Measurements from ENCODE around the gene DNAI1. TPM values are rescaled to one million over a fixed set of nuclear protein-coding genes. Genes with fewer than 3 reads are reported as not detected.

The DNAI1 gene
- polyA plus RNA-seq, 2 of the 4 experiments (the other 2 are of a cell fraction), result 0.27 to 0.40 TPM

DNA sequence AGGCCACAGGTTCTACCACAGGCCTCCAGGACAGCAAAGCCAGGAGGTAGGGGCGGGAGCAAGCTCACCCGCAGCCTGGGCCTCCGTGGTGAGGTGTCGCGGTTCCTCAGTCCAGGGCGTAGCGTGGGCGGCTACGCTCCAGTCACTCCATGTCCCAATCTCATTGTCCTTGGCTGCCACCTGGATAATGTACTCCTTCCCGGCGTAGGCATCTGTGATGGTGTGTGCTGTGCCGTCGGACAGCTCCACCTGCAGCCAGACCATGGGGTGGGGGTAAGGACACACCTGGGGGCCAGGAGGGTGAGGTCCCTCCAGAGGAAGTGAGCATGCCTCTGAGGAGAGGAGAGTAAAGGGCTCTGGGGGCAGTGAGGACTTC is 94.0 kb downstream of the DNAI1 start (continued):
- TF ChIP-seq POLR2AphosphoS2 (conservative IDR thresholded peaks at IDR 0.05; ENCODE audit: low read length), result no peak

DNA sequence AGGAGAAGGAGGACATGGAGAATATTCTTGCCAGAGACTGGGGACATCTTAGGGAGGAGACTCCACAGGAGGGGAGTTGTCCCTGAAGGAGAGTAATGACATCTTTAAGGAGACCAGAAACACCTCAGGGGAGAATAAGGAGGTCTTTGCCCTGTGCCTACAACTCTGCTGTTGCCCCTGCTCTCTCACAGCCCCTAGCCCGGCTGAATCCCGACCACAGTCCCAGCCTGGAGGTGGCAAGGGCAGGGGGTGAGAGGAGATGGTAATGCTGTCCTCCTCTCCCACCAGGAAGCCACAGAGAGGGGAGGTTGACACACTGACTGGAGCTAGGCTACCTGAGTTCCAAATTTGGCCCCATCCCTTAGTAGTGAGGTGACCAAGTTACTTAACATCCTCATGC is 94.4 kb downstream of the DNAI1 start:
- Histone ChIP-seq H3K4me2 (no peak overlapping the region), H3K27ac (no peak overlapping the region), H3K9me3 (no peaks in the 10 kb centered on the region), H3K4me3 (no peak overlapping the region), H3K4me1 (no peaks in the 10 kb centered on the region)
- DNase-seq (ENCODE audit: low read depth in 1 of 2, low spot score in 1 of 2), result no peak
- no peak for FAIRE-seq
- ChIA-PET POLR2A (no interaction called here), CTCF (interaction anchor here (1.1 to 11.3 kb wide), 4 partner anchors 28 to 81 kb away, joined by 3 to 297 read pairs (median 90); partner anchors contain the start of gene CNTFR)
- WGBS (ENCODE audit: missing lambda C conversion rate), result 65% methylated on average over 2 of the region's 2 CpGs
- no peak; a peak in 1 of 6 replicates for ATAC-seq
- TF ChIP-seq PHF8 (IDR thresholded peaks at IDR 0.05; ENCODE audit: borderline replicate concordance, low read depth) (no peak), NR3C1 (IDR thresholded peaks at IDR 0.05) (no peak), FOSB (CRISPR knock-in tag; IDR thresholded peaks at IDR 0.05) (no peak), CHD2 (IDR thresholded peaks at IDR 0.05; ENCODE audit: low read length, partially characterized antibody) (no peak)

- ChIA-PET POLR2A (no interaction called here), CTCF (interaction anchor here (1.1 to 11.3 kb wide), 4 partner anchors 28 to 80 kb away, joined by 3 to 297 read pairs (median 90); partner anchors contain the start of gene CNTFR)
- FAIRE-seq (no peak), DNase-seq (ENCODE audit: low read depth in 1 of 2, low spot score in 1 of 2) (no peak), ATAC-seq (no peak)
- Histone ChIP-seq H3K27ac (no peak overlapping the region), H3K4me3 (no peak overlapping the region), H3K4me1 (no peaks in the 10 kb centered on the region), H3K4me2 (no peak overlapping the region), H3K9me3 (no peaks in the 10 kb centered on the region)
- WGBS (ENCODE audit: missing lambda C conversion rate), result 76% methylated on average over 10 of the region's 18 CpGs
- TF ChIP-seq, protein P1, sequence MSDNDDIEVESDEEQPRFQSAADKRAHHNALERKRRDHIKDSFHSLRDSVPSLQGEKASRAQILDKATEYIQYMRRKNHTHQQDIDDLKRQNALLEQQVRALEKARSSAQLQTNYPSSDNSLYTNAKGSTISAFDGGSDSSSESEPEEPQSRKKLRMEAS (IDR thresholded peaks at IDR 0.05), result no peak
- no peak for TF ChIP-seq MAFK (IDR thresholded peaks at IDR 0.05; ENCODE audit: partially characterized antibody)
- TF ChIP-seq ESRRA (IDR thresholded peaks at IDR 0.05; ENCODE audit: borderline replicate concordance, low read length), result no peak
- TF ChIP-seq RNF2 (IDR thresholded peaks at IDR 0.05; ENCODE audit: borderline replicate concordance, low read depth), result no peak
- no peak for TF ChIP-seq HOXA7 (CRISPR knock-in tag; IDR thresholded peaks at IDR 0.05)
- no peak for TF ChIP-seq ATOH8 (CRISPR knock-in tag; IDR thresholded peaks at IDR 0.05; ENCODE audit: low read depth)
- no peak for TF ChIP-seq NFE2L2 (conservative IDR thresholded peaks at IDR 0.05; ENCODE audit: low read length)
- TF ChIP-seq CBX2 (IDR thresholded peaks at IDR 0.05; ENCODE audit: borderline replicate concordance, low read depth), result no peak
- TF ChIP-seq NPAS2 (CRISPR knock-in tag; IDR thresholded peaks at IDR 0.05; ENCODE audit: borderline replicate concordance), result no peak
These were observed 95.0 kb downstream of the DNAI1 start for GRCh38 chr9:34553511-34554021.

GRCh38 chr9:34554211-34555001 is 95.8 kb downstream of the DNAI1 start:
- 62% methylated on average over 16 of the region's 16 CpGs for WGBS (ENCODE audit: missing lambda C conversion rate)
- ATAC-seq (peak in 1 of 2 experiments; percentile 65; a peak in 3 of 6 replicates), FAIRE-seq (no peak), DNase-seq (ENCODE audit: low read depth in 1 of 2, low spot score in 1 of 2) (no peak)
- Histone ChIP-seq H3K4me2 (no peak overlapping the region), H3K4me1 (peaks cover under 1% of the 10 kb centered on the region; the same call in 1 of the 3 replicates), H3K4me3 (no peak overlapping the region), H3K9me3 (no peaks in the 10 kb centered on the region), H3K27ac (no peak overlapping the region)
- CTCF ChIA-PET, result interaction anchor here (0.8 to 6.6 kb wide), 4 partner anchors 7 to 80 kb away, joined by 3 to 57 read pairs (median 32); no protein-coding TSS in a partner anchor
- TF ChIP-seq HOXB13 (CRISPR knock-in tag; IDR thresholded peaks at IDR 0.05; ENCODE audit: low read depth) (no peak), FOSL2 (IDR thresholded peaks at IDR 0.05) (no peak), FOSL2 (CRISPR knock-in tag; IDR thresholded peaks at IDR 0.05) (no peak), MAFK (IDR thresholded peaks at IDR 0.05; ENCODE audit: partially characterized antibody) (no peak), RCOR1 (IDR thresholded peaks at IDR 0.05; ENCODE audit: low read depth, low read length) (no peak), EHMT2 (IDR thresholded peaks at IDR 0.05; ENCODE audit: low read depth) (no peak), ZNF302 (CRISPR knock-in tag; IDR thresholded peaks at IDR 0.05) (no peak), ELK1 (IDR thresholded peaks at IDR 0.05; ENCODE audit: low read depth, low read length) (no peak), FOXS1 (CRISPR knock-in tag; IDR thresholded peaks at IDR 0.05) (no peak)
- TF ChIP-seq, protein P2, sequence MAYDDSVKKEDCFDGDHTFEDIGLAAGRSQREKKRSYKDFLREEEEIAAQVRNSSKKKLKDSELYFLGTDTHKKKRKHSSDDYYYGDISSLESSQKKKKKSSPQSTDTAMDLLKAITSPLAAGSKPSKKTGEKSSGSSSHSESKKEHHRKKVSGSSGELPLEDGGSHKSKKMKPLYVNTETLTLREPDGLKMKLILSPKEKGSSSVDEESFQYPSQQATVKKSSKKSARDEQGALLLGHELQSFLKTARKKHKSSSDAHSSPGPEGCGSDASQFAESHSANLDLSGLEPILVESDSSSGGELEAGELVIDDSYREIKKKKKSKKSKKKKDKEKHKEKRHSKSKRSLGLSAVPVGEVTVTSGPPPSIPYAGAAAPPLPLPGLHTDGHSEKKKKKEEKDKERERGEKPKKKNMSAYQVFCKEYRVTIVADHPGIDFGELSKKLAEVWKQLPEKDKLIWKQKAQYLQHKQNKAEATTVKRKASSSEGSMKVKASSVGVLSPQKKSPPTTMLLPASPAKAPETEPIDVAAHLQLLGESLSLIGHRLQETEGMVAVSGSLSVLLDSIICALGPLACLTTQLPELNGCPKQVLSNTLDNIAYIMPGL (CRISPR knock-in tag; IDR thresholded peaks at IDR 0.05; ENCODE audit: borderline replicate concordance), result no peak
- POLR2A ChIA-PET, result no interaction called here
